ENCODE measurements around the gene EXD1.

The EXD1 gene

GRCh38 chr15:41215708-41216107 lies 14.8 kb downstream of the EXD1 start:
- no peak overlapping the region for H3K4me3 ChIP-seq (ENCODE audit: low read length)
- no peaks in the 10 kb centered on the region for H4K20me1 ChIP-seq (ENCODE audit: insufficient read depth, low read length)
- no peaks in the 10 kb centered on the region; the same call in 1 of the 2 replicates for H3K9me3 ChIP-seq (replicated peaks; ENCODE audit: insufficient read depth, low read length)
- no peaks in the 10 kb centered on the region for H3K9me2 ChIP-seq (replicated peaks; ENCODE audit: insufficient read depth, low read length)
- no peaks in the 10 kb centered on the region for H3K27me3 ChIP-seq (replicated peaks; ENCODE audit: insufficient read depth, low read length)
- H3F3A ChIP-seq (ENCODE audit: insufficient read depth, low read length), result no peaks in the 10 kb centered on the region
- no peak overlapping the region for H3K27ac ChIP-seq (ENCODE audit: low read length)
- no peak overlapping the region for H3K9ac ChIP-seq (ENCODE audit: low read length)
- no peak for DNase-seq
- no peaks in the 10 kb centered on the region for H3K36me3 ChIP-seq (replicated peaks; ENCODE audit: insufficient read depth, low read length)
- H2AFZ ChIP-seq (ENCODE audit: low read length), result no peak overlapping the region
- no peak overlapping the region for H3K4me2 ChIP-seq (ENCODE audit: low read depth, low read length)
- no peaks in the 10 kb centered on the region for H3K4me1 ChIP-seq (ENCODE audit: low read length)
- TF ChIP-seq EZH2 (optimal IDR thresholded peaks at IDR 0.05; ENCODE audit: low read depth, low read length) (no peak), EZH2phosphoT487 (IDR thresholded peaks at IDR 0.05; ENCODE audit: low read length) (no peak), CTCF (IDR thresholded peaks at IDR 0.05; ENCODE audit: low read length) (no peak)
- H3K79me2 ChIP-seq (ENCODE audit: low read length), result no peaks in the 10 kb centered on the region

- TF ChIP-seq EZH2phosphoT487 (IDR thresholded peaks at IDR 0.05; ENCODE audit: low read length) (no peak), CTCF (IDR thresholded peaks at IDR 0.05; ENCODE audit: low read length) (no peak), EZH2 (optimal IDR thresholded peaks at IDR 0.05; ENCODE audit: low read depth, low read length) (no peak)
- no peak overlapping the region for H3K4me2 ChIP-seq (ENCODE audit: low read depth, low read length)
- H3K36me3 ChIP-seq (replicated peaks; ENCODE audit: insufficient read depth, low read length), result no peaks in the 10 kb centered on the region
- no peak overlapping the region for H2AFZ ChIP-seq (ENCODE audit: low read length)
- no peaks in the 10 kb centered on the region for H3F3A ChIP-seq (ENCODE audit: insufficient read depth, low read length)
- H3K27ac ChIP-seq (ENCODE audit: low read length), result no peak overlapping the region
- H3K9me2 ChIP-seq (replicated peaks; ENCODE audit: insufficient read depth, low read length), result no peaks in the 10 kb centered on the region
- no peaks in the 10 kb centered on the region for H4K20me1 ChIP-seq (ENCODE audit: insufficient read depth, low read length)
- H3K9me3 ChIP-seq (replicated peaks; ENCODE audit: insufficient read depth, low read length), result no peaks in the 10 kb centered on the region
- H3K4me3 ChIP-seq (ENCODE audit: low read length), result no peak overlapping the region
- H3K79me2 ChIP-seq (ENCODE audit: low read length), result no peaks in the 10 kb centered on the region
- H3K27me3 ChIP-seq (replicated peaks; ENCODE audit: insufficient read depth, low read length), result no peaks in the 10 kb centered on the region
- H3K9ac ChIP-seq (ENCODE audit: low read length), result no peak overlapping the region
- no peaks in the 10 kb centered on the region for H3K4me1 ChIP-seq (ENCODE audit: low read length)
- no peak for DNase-seq
These were observed 22.7 kb downstream of the EXD1 start for GRCh38 chr15:41207687-41208448.

GRCh38 chr15:41205315-41205714 lies 25.2 kb downstream of the EXD1 start:
- no peaks in the 10 kb centered on the region for H3K36me3 ChIP-seq (replicated peaks; ENCODE audit: insufficient read depth, low read length)
- no peak overlapping the region for H3K27ac ChIP-seq (ENCODE audit: low read length)
- no peaks in the 10 kb centered on the region for H3K9me2 ChIP-seq (replicated peaks; ENCODE audit: insufficient read depth, low read length)
- TF ChIP-seq EZH2phosphoT487 (IDR thresholded peaks at IDR 0.05; ENCODE audit: low read length), result no peak
- TF ChIP-seq EZH2 (optimal IDR thresholded peaks at IDR 0.05; ENCODE audit: low read depth, low read length), result no peak
- no peak for TF ChIP-seq CTCF (IDR thresholded peaks at IDR 0.05; ENCODE audit: low read length)
- no peaks in the 10 kb centered on the region for H3F3A ChIP-seq (ENCODE audit: insufficient read depth, low read length)
- H3K4me1 ChIP-seq (ENCODE audit: low read length), result no peaks in the 10 kb centered on the region
- DNase-seq, result no peak
- no peak overlapping the region for H3K4me2 ChIP-seq (ENCODE audit: low read depth, low read length)
- H3K9me3 ChIP-seq (replicated peaks; ENCODE audit: insufficient read depth, low read length), result no peaks in the 10 kb centered on the region
- no peaks in the 10 kb centered on the region for H3K27me3 ChIP-seq (replicated peaks; ENCODE audit: insufficient read depth, low read length)
- H3K4me3 ChIP-seq (ENCODE audit: low read length), result no peak overlapping the region
- no peak overlapping the region for H2AFZ ChIP-seq (ENCODE audit: low read length)
- no peak overlapping the region for H3K9ac ChIP-seq (ENCODE audit: low read length)
- no peaks in the 10 kb centered on the region for H4K20me1 ChIP-seq (ENCODE audit: insufficient read depth, low read length)
- no peaks in the 10 kb centered on the region for H3K79me2 ChIP-seq (ENCODE audit: low read length)
